Mammary epithelial cell (primary cell): ENCODE results near the gene DZANK1.

ENCODE experiments used
- CTCF ChIP-seq, 2 donors: IDR thresholded peaks in 1 of 2; conservative IDR thresholded peaks in 1 of 2; 2 replicates each; pipeline ENCODE4 v1.5.1; 2011 to 2012; ENCODE audit warnings: inconsistent platforms in 2 of 2, low read length in 2 of 2, mild to moderate bottlenecking in 2 of 2, control low read depth in 1 of 2, low read depth in 1 of 2; ENCODE audit not compliant: insufficient read depth in 1 of 2; ENCODE audit errors: extremely low read depth in 1 of 2
- EZH2 ChIP-seq: IDR thresholded peaks from 2 replicates; pipeline ENCODE4 v1.6.1; 2012; ENCODE audit warnings: low read length, inconsistent platforms, borderline replicate concordance

GRCh38 chr20:18430172-18430826 lies 36.5 kb downstream of the DZANK1 start:
- no peak for TF ChIP-seq CTCF (conservative IDR thresholded peaks at IDR 0.05 in 1 of 2, IDR thresholded peaks at IDR 0.05 in 1 of 2; ENCODE audit: extremely low read depth in 1 of 2, insufficient read depth in 1 of 2, low read depth in 1 of 2, low read length in 2 of 2)
- TF ChIP-seq EZH2, result no peak
